IPS-20b (cell line): ENCODE data around the gene AGBL4.

Source experiments
- H3K27ac ChIP-seq: one replicate; pipeline ENCODE4 v1.5.1; 2013; ENCODE audit warnings: low read length
- H3K27me3 ChIP-seq: 2 replicates; pipeline ENCODE4 v1.6.1; 2013; ENCODE audit warnings: mild to moderate bottlenecking, low read length, inconsistent platforms; ENCODE audit not compliant: insufficient read depth
- H3K36me3 ChIP-seq: 2 replicates; pipeline ENCODE4 v1.6.1; 2013; ENCODE audit warnings: low read depth, mild to moderate bottlenecking, inconsistent platforms, low read length, moderate library complexity; ENCODE audit not compliant: insufficient read depth
- H3K4me1 ChIP-seq: 2 replicates; pipeline ENCODE4 v1.6.1; 2013; ENCODE audit warnings: mild to moderate bottlenecking, control low read depth, inconsistent platforms, low read length, moderate library complexity; ENCODE audit not compliant: insufficient read depth
- H3K4me3 ChIP-seq: 2 replicates; pipeline ENCODE4 v1.5.1; 2013; ENCODE audit warnings: mild to moderate bottlenecking, low read length, inconsistent platforms
- H3K9ac ChIP-seq: 2 replicates; pipeline ENCODE4 v1.6.1; 2013; ENCODE audit warnings: low read depth, mild to moderate bottlenecking, inconsistent platforms, low read length, moderate library complexity
- H3K9me3 ChIP-seq: 2 replicates; pipeline ENCODE4 v1.6.1; 2013; ENCODE audit warnings: mild to moderate bottlenecking, low read depth, low read length, inconsistent platforms; ENCODE audit not compliant: insufficient read depth

AGBL4 gene

GRCh38 chr1:48673332-48674105, 1350.2 kb downstream of the AGBL4 start:
- Histone ChIP-seq H3K9ac (no peak overlapping the region), H3K4me1 (peaks cover 5% of the 10 kb centered on the region; the same call in 1 of the 2 replicates), H3K9me3 (no peaks in the 10 kb centered on the region), H3K36me3 (no peaks in the 10 kb centered on the region), H3K4me3 (no peak overlapping the region), H3K27me3 (no peaks in the 10 kb centered on the region), H3K27ac (no peak overlapping the region)

DNA sequence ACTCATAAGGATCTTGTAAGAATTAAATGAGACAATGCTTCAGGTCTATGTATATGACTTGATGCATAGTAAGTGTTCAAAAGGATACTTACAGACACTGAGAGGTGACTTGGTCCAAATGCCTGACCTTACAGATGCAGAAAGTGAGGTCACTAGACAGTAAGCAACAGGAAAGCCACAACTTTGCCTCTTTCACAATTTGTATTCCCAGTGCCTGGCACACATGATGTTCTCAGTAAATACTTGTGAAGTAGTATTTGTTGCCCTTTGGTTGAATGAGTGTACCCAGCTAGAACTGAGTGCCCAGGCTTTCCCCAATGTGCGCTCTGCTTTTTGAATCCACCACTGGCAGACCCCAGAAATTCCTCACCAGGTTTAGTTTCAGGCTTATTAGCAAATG, 1352.2 kb downstream of the AGBL4 start:
- peaks cover 15% of the 10 kb centered on the region for H3K4me1 ChIP-seq
- no peaks in the 10 kb centered on the region for H3K9me3 ChIP-seq
- H3K27me3 ChIP-seq = no peaks in the 10 kb centered on the region
- no peaks in the 10 kb centered on the region for H3K36me3 ChIP-seq
- no peak overlapping the region for H3K4me3 ChIP-seq
- no peak overlapping the region for H3K27ac ChIP-seq
- no peak overlapping the region for H3K9ac ChIP-seq

DNA sequence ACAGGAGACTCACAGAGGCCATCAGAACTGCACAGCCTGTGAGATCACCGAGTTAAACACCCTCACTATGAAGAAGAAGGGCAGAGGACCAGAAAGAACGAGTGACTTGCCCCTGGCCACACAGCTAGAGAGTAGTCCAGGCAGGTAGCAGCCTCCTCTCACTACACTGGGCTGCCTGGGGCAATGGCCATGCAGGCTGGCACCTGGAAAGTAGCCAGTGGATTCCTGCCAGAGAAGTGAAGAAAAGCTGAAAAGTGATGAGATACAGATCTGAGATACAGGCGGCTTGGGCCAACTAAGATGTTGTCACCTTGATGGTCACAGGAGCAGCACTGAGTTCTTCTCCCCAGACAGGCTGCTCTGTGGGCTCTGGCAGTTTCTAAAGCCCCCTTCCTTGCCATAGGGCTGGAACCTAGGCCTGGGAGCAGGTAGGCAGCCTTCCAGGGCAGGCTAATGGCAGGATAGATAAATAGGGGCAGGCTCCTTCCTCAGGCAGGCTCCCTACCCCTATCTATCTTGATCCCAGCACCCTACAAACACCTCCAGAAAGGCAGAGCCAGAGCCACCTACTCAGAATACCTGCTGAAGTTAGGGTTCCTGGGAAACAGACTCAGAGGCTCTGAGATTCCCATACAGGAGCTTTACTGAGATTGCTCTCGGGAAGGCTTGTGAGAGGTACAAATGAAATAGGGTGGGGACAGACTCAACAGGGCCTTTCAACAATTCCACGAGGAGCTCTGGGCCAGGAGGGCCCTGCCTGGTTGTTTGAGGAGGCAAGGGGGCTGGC, 1353.3 kb downstream of the AGBL4 start:
- H3K9ac ChIP-seq = no peak overlapping the region
- H3K9me3 ChIP-seq = no peaks in the 10 kb centered on the region
- no peaks in the 10 kb centered on the region for H3K27me3 ChIP-seq
- H3K36me3 ChIP-seq = no peaks in the 10 kb centered on the region
- H3K4me3 ChIP-seq = no peak overlapping the region
- peaks cover 15% of the 10 kb centered on the region for H3K4me1 ChIP-seq
- H3K27ac ChIP-seq = no peak overlapping the region

- H3K27ac ChIP-seq = no peak overlapping the region
- no peak overlapping the region for H3K4me3 ChIP-seq
- H3K36me3 ChIP-seq = no peaks in the 10 kb centered on the region
- no peak overlapping the region for H3K9ac ChIP-seq
- H3K9me3 ChIP-seq = no peaks in the 10 kb centered on the region
- H3K27me3 ChIP-seq = no peaks in the 10 kb centered on the region
- peaks cover 10% of the 10 kb centered on the region for H3K4me1 ChIP-seq
These were observed 1355.4 kb downstream of the AGBL4 start for GRCh38 chr1:48668339-48668738.

GRCh38 chr1:48667782-48668181, 1356.0 kb downstream of the AGBL4 start:
- no peak overlapping the region for H3K9ac ChIP-seq
- peaks cover 10% of the 10 kb centered on the region for H3K4me1 ChIP-seq
- no peaks in the 10 kb centered on the region for H3K9me3 ChIP-seq
- no peaks in the 10 kb centered on the region for H3K36me3 ChIP-seq
- no peak overlapping the region for H3K4me3 ChIP-seq
- H3K27me3 ChIP-seq = no peaks in the 10 kb centered on the region
- no peak overlapping the region for H3K27ac ChIP-seq

DNA sequence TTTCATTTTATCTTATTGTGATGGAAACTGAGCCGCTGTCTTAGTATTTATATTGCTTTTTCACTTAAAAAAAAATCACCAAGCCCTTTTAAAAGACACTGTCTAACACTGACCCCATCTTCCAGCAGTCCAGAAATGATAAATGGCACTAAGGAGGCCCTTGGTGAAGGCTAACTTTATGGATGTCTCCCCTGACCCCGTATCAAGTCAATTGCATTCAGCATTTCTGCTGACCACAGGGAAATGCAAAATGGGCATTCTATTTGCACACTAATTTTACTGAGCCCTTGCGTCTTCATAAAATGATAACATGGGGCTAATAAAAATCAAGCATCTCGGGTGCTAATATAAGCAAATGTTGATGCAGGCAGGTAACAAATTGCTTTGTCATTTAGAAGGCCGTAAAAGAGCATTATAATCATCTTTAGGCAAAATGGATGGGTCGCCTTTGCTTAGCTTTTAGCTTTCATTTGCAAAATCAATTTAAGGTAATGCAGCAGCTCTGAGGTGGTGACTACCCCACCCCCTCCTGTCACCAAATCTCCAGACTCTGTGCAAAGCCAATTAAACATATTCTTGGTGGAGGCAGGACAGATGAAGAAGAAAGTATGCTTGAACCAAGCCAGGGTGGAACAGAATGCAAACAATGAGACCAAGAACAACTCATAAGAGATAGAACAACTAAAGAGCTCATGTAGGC, 1357.9 kb downstream of the AGBL4 start:
- Histone ChIP-seq H3K27me3 (no peaks in the 10 kb centered on the region), H3K4me1 (peaks cover 10% of the 10 kb centered on the region), H3K9me3 (no peaks in the 10 kb centered on the region), H3K27ac (no peak overlapping the region), H3K9ac (no peak overlapping the region), H3K4me3 (no peak overlapping the region), H3K36me3 (no peaks in the 10 kb centered on the region)

GRCh38 chr1:48661726-48662463, 1361.9 kb downstream of the AGBL4 start:
- Histone ChIP-seq H3K36me3 (no peaks in the 10 kb centered on the region), H3K27me3 (no peaks in the 10 kb centered on the region), H3K9ac (no peak overlapping the region), H3K4me3 (no peak overlapping the region), H3K9me3 (no peaks in the 10 kb centered on the region), H3K4me1 (no peaks in the 10 kb centered on the region), H3K27ac (no peak overlapping the region)

GRCh38 chr1:48659801-48660200, 1364.0 kb downstream of the AGBL4 start:
- no peaks in the 10 kb centered on the region for H3K36me3 ChIP-seq
- no peaks in the 10 kb centered on the region for H3K9me3 ChIP-seq
- no peaks in the 10 kb centered on the region for H3K4me1 ChIP-seq
- no peaks in the 10 kb centered on the region for H3K27me3 ChIP-seq
- no peak overlapping the region for H3K27ac ChIP-seq
- no peak overlapping the region for H3K4me3 ChIP-seq
- H3K9ac ChIP-seq = no peak overlapping the region

DNA sequence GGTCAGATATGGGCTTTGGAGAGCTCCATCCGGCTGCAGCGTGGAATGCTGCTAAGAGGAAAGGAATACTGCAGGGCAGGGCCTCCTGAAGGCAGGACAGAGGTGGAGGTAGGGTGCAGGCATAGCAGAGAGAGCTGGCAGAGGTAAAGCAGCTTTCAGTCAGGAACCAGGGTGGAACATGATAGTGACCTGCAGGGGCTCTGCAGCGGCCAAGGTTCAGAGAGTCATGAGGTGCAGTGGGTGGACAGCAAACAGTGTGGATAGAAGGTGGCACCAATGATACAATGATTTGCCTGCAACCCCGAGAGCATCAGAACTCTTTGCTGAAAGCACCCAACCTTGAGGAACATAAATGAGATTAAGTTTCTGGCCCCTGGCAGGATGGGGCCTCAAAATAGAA, 1366.3 kb downstream of the AGBL4 start:
- Histone ChIP-seq H3K9ac (no peak overlapping the region), H3K9me3 (no peaks in the 10 kb centered on the region), H3K4me3 (no peak overlapping the region), H3K4me1 (no peaks in the 10 kb centered on the region), H3K27me3 (no peaks in the 10 kb centered on the region), H3K27ac (no peak overlapping the region), H3K36me3 (no peaks in the 10 kb centered on the region)

GRCh38 chr1:48654606-48655210, 1369.0 kb downstream of the AGBL4 start:
- H3K36me3 ChIP-seq = no peaks in the 10 kb centered on the region
- H3K4me3 ChIP-seq = no peak overlapping the region
- H3K27ac ChIP-seq = no peak overlapping the region
- no peaks in the 10 kb centered on the region for H3K4me1 ChIP-seq
- H3K27me3 ChIP-seq = no peaks in the 10 kb centered on the region
- no peak overlapping the region for H3K9ac ChIP-seq
- no peaks in the 10 kb centered on the region for H3K9me3 ChIP-seq

DNA sequence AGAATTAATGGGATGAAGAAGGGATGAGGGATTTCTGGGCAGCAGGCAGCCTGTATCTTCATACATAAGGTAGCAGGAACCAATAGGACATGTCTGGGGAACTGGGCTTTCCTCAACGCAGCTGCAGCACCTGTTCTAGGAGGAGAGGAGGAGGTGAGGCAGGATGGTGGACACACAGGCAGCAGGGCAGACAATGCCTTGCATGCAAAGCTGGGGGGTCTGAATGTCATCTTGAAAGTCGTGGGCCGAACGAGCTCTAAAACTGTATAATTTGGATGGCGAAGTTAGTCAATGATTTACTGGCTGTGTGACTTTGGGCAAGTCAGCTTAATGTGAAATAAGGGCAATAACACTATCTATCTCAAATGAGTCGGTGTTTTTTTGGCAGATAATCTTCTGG, 1371.4 kb downstream of the AGBL4 start:
- no peaks in the 10 kb centered on the region for H3K9me3 ChIP-seq
- no peak overlapping the region for H3K27ac ChIP-seq

More for the DNA sequence above, 1371.4 kb downstream of the AGBL4 start:
- no peak overlapping the region for H3K9ac ChIP-seq
- no peaks in the 10 kb centered on the region for H3K36me3 ChIP-seq
- H3K4me3 ChIP-seq = no peak overlapping the region
- no peaks in the 10 kb centered on the region for H3K4me1 ChIP-seq
- no peaks in the 10 kb centered on the region for H3K27me3 ChIP-seq
